ENCODE measurements around the gene DCHS2.

Gene DCHS2

GRCh38 chr4:154456240-154456639 is 35.4 kb downstream of the DCHS2 start:
- Mint-ChIP-seq H3K36me3 (ENCODE audit: low read depth) (no peaks in the 10 kb centered on the region), H3K4me1 (peaks cover 29% of the 10 kb centered on the region), H3K9me3 (no peaks in the 10 kb centered on the region), H3K27me3 (ENCODE audit: low read depth) (peaks cover 3% of the 10 kb centered on the region), H3K4me3 (no peak overlapping the region), H3K27ac (no peak overlapping the region)
- no peak for TF ChIP-seq CTCF (IDR thresholded peaks at IDR 0.05; ENCODE audit: unreplicated experiment in 3 of 3)

- H3K9me3 Mint-ChIP-seq: no peaks in the 10 kb centered on the region
- no peak for TF ChIP-seq CTCF (IDR thresholded peaks at IDR 0.05; ENCODE audit: unreplicated experiment in 3 of 3)
- H3K36me3 Mint-ChIP-seq (ENCODE audit: low read depth): no peaks in the 10 kb centered on the region
- no peak overlapping the region for H3K4me3 Mint-ChIP-seq
- peak overlapping the region; percentile 30 to 65 (median 40) for H3K27ac Mint-ChIP-seq
- peaks cover 3% of the 10 kb centered on the region for H3K27me3 Mint-ChIP-seq (ENCODE audit: low read depth)
- peaks cover 29% of the 10 kb centered on the region for H3K4me1 Mint-ChIP-seq
Observed at GRCh38 chr4:154455111-154455510, 36.5 kb downstream of the DCHS2 start.

- Mint-ChIP-seq H3K9me3 (no peaks in the 10 kb centered on the region), H3K36me3 (ENCODE audit: low read depth) (no peaks in the 10 kb centered on the region), H3K4me1 (peaks cover 27% of the 10 kb centered on the region), H3K4me3 (no peak overlapping the region), H3K27me3 (ENCODE audit: low read depth) (peaks cover 3% of the 10 kb centered on the region), H3K27ac (peak overlapping the region; percentile 30 to 65 (median 52))
- TF ChIP-seq CTCF (IDR thresholded peaks at IDR 0.05; ENCODE audit: unreplicated experiment in 3 of 3): no peak
Observed at GRCh38 chr4:154454710-154455109, 36.9 kb downstream of the DCHS2 start.

GRCh38 chr4:154452798-154453346 is 38.7 kb downstream of the DCHS2 start:
- H3K4me1 Mint-ChIP-seq: peaks cover 14% of the 10 kb centered on the region
- no peak for TF ChIP-seq CTCF (IDR thresholded peaks at IDR 0.05; ENCODE audit: unreplicated experiment in 3 of 3)
- peaks cover 3% of the 10 kb centered on the region for H3K27me3 Mint-ChIP-seq (ENCODE audit: low read depth)
- no peak overlapping the region for H3K4me3 Mint-ChIP-seq
- peak overlapping the region; percentile 58 to 83 (median 72) for H3K27ac Mint-ChIP-seq
- H3K9me3 Mint-ChIP-seq: no peaks in the 10 kb centered on the region
- H3K36me3 Mint-ChIP-seq (ENCODE audit: low read depth): no peaks in the 10 kb centered on the region

GRCh38 chr4:154450966-154451365 is 40.6 kb downstream of the DCHS2 start:
- TF ChIP-seq CTCF (IDR thresholded peaks at IDR 0.05; ENCODE audit: unreplicated experiment in 3 of 3): no peak
- H3K36me3 Mint-ChIP-seq (ENCODE audit: low read depth): no peaks in the 10 kb centered on the region
- H3K27ac Mint-ChIP-seq: no peak overlapping the region
- no peaks in the 10 kb centered on the region for H3K9me3 Mint-ChIP-seq
- no peak overlapping the region for H3K4me3 Mint-ChIP-seq
- H3K27me3 Mint-ChIP-seq (ENCODE audit: low read depth): peaks cover 3% of the 10 kb centered on the region
- H3K4me1 Mint-ChIP-seq: peaks cover 14% of the 10 kb centered on the region

- TF ChIP-seq CTCF (IDR thresholded peaks at IDR 0.05; ENCODE audit: unreplicated experiment in 3 of 3): no peak
- H3K4me3 Mint-ChIP-seq: no peak overlapping the region
- H3K36me3 Mint-ChIP-seq (ENCODE audit: low read depth): no peaks in the 10 kb centered on the region
- H3K27me3 Mint-ChIP-seq (ENCODE audit: low read depth): no peaks in the 10 kb centered on the region
- H3K27ac Mint-ChIP-seq: no peak overlapping the region
- no peaks in the 10 kb centered on the region for H3K4me1 Mint-ChIP-seq
- H3K9me3 Mint-ChIP-seq: no peaks in the 10 kb centered on the region
Observed at GRCh38 chr4:154444958-154445357, 46.6 kb downstream of the DCHS2 start.

Measured in nephron (organoid).